GM21737 (cell line): ENCODE data around the gene UQCC5.

Source experiments
- ATAC-seq: cut with Tn5 transposase; IDR thresholded peaks from one replicate; pipeline ENCODE4 v1.9.1; 2021; ENCODE audit warnings: mild to moderate bottlenecking, moderate library complexity; ENCODE audit not compliant: unreplicated experiment

The UQCC5 gene

GRCh38 chr3:52503788-52504424, 32.5 kb upstream of the UQCC5 start:
- ATAC-seq = no peak

GRCh38 chr3:52504977-52505376, 31.4 kb upstream of the UQCC5 start:
- no peak for ATAC-seq

- ATAC-seq = no peak
Measured at GRCh38 chr3:52506266-52506966, 30.0 kb upstream of the UQCC5 start.

GRCh38 chr3:52507359-52507758, 29.0 kb upstream of the UQCC5 start:
- ATAC-seq = no peak

GRCh38 chr3:52509753-52510328, 26.6 kb upstream of the UQCC5 start:
- no peak for ATAC-seq

- no peak for ATAC-seq
Measured at GRCh38 chr3:52511509-52511908, 24.9 kb upstream of the UQCC5 start.

- no peak for ATAC-seq
Measured at GRCh38 chr3:52512105-52512504, 24.3 kb upstream of the UQCC5 start.

- ATAC-seq = no peak
Measured at GRCh38 chr3:52512727-52513126, 23.7 kb upstream of the UQCC5 start.

- ATAC-seq = no peak
Measured at GRCh38 chr3:52513281-52513680, 23.1 kb upstream of the UQCC5 start.

GRCh38 chr3:52514576-52514975, 21.8 kb upstream of the UQCC5 start:
- no peak for ATAC-seq

- no peak for ATAC-seq
Measured at GRCh38 chr3:52515192-52515591, 21.2 kb upstream of the UQCC5 start.

- no peak for ATAC-seq
Measured at GRCh38 chr3:52516509-52517195, 19.8 kb upstream of the UQCC5 start.

GRCh38 chr3:52517796-52518722, 18.3 kb upstream of the UQCC5 start:
- no peak for ATAC-seq

- no peak for ATAC-seq
Measured at GRCh38 chr3:52518723-52519444, 17.5 kb upstream of the UQCC5 start.

GRCh38 chr3:52519445-52520140, 16.8 kb upstream of the UQCC5 start:
- no peak for ATAC-seq

GRCh38 chr3:52520141-52520667, 16.2 kb upstream of the UQCC5 start:
- ATAC-seq = no peak

GRCh38 chr3:52520716-52521487, 15.5 kb upstream of the UQCC5 start:
- no peak for ATAC-seq

GRCh38 chr3:52521488-52521824, 14.9 kb upstream of the UQCC5 start:
- no peak for ATAC-seq
